Activated naive CD8-positive, alpha-beta T cell treated with anti-CD3 and anti-CD28 coated beads, Interleukin-2, amount 50 U/mL, for 24 hours (primary cell): ENCODE results near the gene PHACTR1.

Source experiments
- ATAC-seq: fragments of 150-1000 bp; cut with Tn5 transposase; one replicate; pipeline ENCODE4 v1.10.0; 2021
- DNase-seq: peaks from one replicate; pipeline ENCODE4 v3.0.0; 2021
- H3K27ac Mint-ChIP-seq: one replicate; pipeline ENCODE4 v1.8.0; 2021; ENCODE audit warnings: mild to moderate bottlenecking, mixed read lengths
- H3K27me3 Mint-ChIP-seq: one replicate; pipeline ENCODE4 v1.8.0; 2021; ENCODE audit warnings: mixed read lengths
- H3K36me3 Mint-ChIP-seq: one replicate; pipeline ENCODE4 v1.8.0; 2021; ENCODE audit warnings: low read depth, mixed read lengths
- H3K4me1 Mint-ChIP-seq: one replicate; pipeline ENCODE4 v1.8.0; 2021; ENCODE audit warnings: mixed read lengths
- H3K4me3 Mint-ChIP-seq: one replicate; pipeline ENCODE4 v1.8.0; 2021; ENCODE audit warnings: mild to moderate bottlenecking, moderate library complexity, mixed read lengths
- H3K9me3 Mint-ChIP-seq: one replicate; pipeline ENCODE4 v1.8.0; 2021; ENCODE audit warnings: mixed read lengths

The PHACTR1 gene

GRCh38 chr6:12903246-12903645 is 186.7 kb downstream of the PHACTR1 start:
- no peak for DNase-seq
- Mint-ChIP-seq H3K4me3 (no peak overlapping the region), H3K36me3 (no peaks in the 10 kb centered on the region), H3K4me1 (no peaks in the 10 kb centered on the region), H3K27me3 (peaks cover 11% of the 10 kb centered on the region), H3K27ac (no peak overlapping the region), H3K9me3 (no peaks in the 10 kb centered on the region)
- no peak for ATAC-seq

GRCh38 chr6:12909833-12910232 is 193.3 kb downstream of the PHACTR1 start:
- Mint-ChIP-seq H3K27ac (no peak overlapping the region), H3K27me3 (no peaks in the 10 kb centered on the region), H3K9me3 (no peaks in the 10 kb centered on the region), H3K4me3 (no peak overlapping the region), H3K4me1 (no peaks in the 10 kb centered on the region), H3K36me3 (no peaks in the 10 kb centered on the region)
- ATAC-seq (no peak), DNase-seq (no peak)

- Mint-ChIP-seq H3K9me3 (no peaks in the 10 kb centered on the region), H3K4me3 (no peak overlapping the region)
- no peak for DNase-seq
Measured at GRCh38 chr6:12911427-12911826, 194.9 kb downstream of the PHACTR1 start.

GRCh38 chr6:12913201-12913600 is 196.6 kb downstream of the PHACTR1 start:
- no peaks in the 10 kb centered on the region for H3K27me3 Mint-ChIP-seq
- no peak overlapping the region for H3K4me3 Mint-ChIP-seq
- no peaks in the 10 kb centered on the region for H3K4me1 Mint-ChIP-seq

More at GRCh38 chr6:12911427-12911826, 194.9 kb downstream of the PHACTR1 start:
- H3K36me3 Mint-ChIP-seq: no peaks in the 10 kb centered on the region
- H3K4me1 Mint-ChIP-seq: no peaks in the 10 kb centered on the region
- H3K27ac Mint-ChIP-seq: no peak overlapping the region
- no peaks in the 10 kb centered on the region for H3K27me3 Mint-ChIP-seq
- no peak for ATAC-seq

GRCh38 chr6:12916006-12916405 is 199.4 kb downstream of the PHACTR1 start:
- Mint-ChIP-seq H3K4me1 (no peaks in the 10 kb centered on the region), H3K9me3 (no peaks in the 10 kb centered on the region), H3K27ac (no peak overlapping the region), H3K27me3 (peaks cover 3% of the 10 kb centered on the region), H3K4me3 (no peak overlapping the region), H3K36me3 (no peaks in the 10 kb centered on the region)
- no peak for ATAC-seq
- no peak for DNase-seq

More at GRCh38 chr6:12913201-12913600, 196.6 kb downstream of the PHACTR1 start:
- no peak for ATAC-seq
- H3K9me3 Mint-ChIP-seq: no peaks in the 10 kb centered on the region
- H3K27ac Mint-ChIP-seq: no peak overlapping the region
- H3K36me3 Mint-ChIP-seq: no peaks in the 10 kb centered on the region
- DNase-seq: no peak

GRCh38 chr6:12916420-12917136 is 200.0 kb downstream of the PHACTR1 start:
- Mint-ChIP-seq H3K4me1 (no peaks in the 10 kb centered on the region), H3K27ac (no peak overlapping the region), H3K36me3 (no peaks in the 10 kb centered on the region), H3K27me3 (peaks cover 3% of the 10 kb centered on the region), H3K9me3 (no peaks in the 10 kb centered on the region), H3K4me3 (no peak overlapping the region)
- DNase-seq (no peak), ATAC-seq (no peak)

- Mint-ChIP-seq H3K4me3 (no peak overlapping the region), H3K4me1 (no peaks in the 10 kb centered on the region), H3K9me3 (no peaks in the 10 kb centered on the region), H3K27me3 (peaks cover 6% of the 10 kb centered on the region), H3K36me3 (no peaks in the 10 kb centered on the region), H3K27ac (no peak overlapping the region)
- ATAC-seq: no peak
- DNase-seq: no peak
Measured at GRCh38 chr6:12921467-12921866, 204.9 kb downstream of the PHACTR1 start.

GRCh38 chr6:12923644-12924235 is 207.2 kb downstream of the PHACTR1 start:
- H3K9me3 Mint-ChIP-seq: no peaks in the 10 kb centered on the region
- peaks cover 6% of the 10 kb centered on the region for H3K27me3 Mint-ChIP-seq
- ATAC-seq (no peak), DNase-seq (no peak)
- H3K36me3 Mint-ChIP-seq: no peaks in the 10 kb centered on the region
- H3K27ac Mint-ChIP-seq: no peak overlapping the region
- no peak overlapping the region for H3K4me3 Mint-ChIP-seq
- no peaks in the 10 kb centered on the region for H3K4me1 Mint-ChIP-seq

- H3K27ac Mint-ChIP-seq: no peak overlapping the region
- peaks cover 6% of the 10 kb centered on the region for H3K27me3 Mint-ChIP-seq
- DNase-seq: no peak
- no peaks in the 10 kb centered on the region for H3K36me3 Mint-ChIP-seq
- no peak overlapping the region for H3K4me3 Mint-ChIP-seq
- no peaks in the 10 kb centered on the region for H3K4me1 Mint-ChIP-seq
- no peaks in the 10 kb centered on the region for H3K9me3 Mint-ChIP-seq
- no peak for ATAC-seq
Measured at GRCh38 chr6:12924911-12925310, 208.3 kb downstream of the PHACTR1 start.

GRCh38 chr6:12927746-12928145 is 211.2 kb downstream of the PHACTR1 start:
- no peak overlapping the region for H3K27ac Mint-ChIP-seq
- H3K4me3 Mint-ChIP-seq: no peak overlapping the region
- no peaks in the 10 kb centered on the region for H3K36me3 Mint-ChIP-seq
- no peaks in the 10 kb centered on the region for H3K4me1 Mint-ChIP-seq
- no peak for ATAC-seq
- DNase-seq: no peak
- no peaks in the 10 kb centered on the region for H3K9me3 Mint-ChIP-seq
- peaks cover 11% of the 10 kb centered on the region for H3K27me3 Mint-ChIP-seq

- peaks cover 11% of the 10 kb centered on the region for H3K27me3 Mint-ChIP-seq
- H3K27ac Mint-ChIP-seq: no peak overlapping the region
- no peaks in the 10 kb centered on the region for H3K9me3 Mint-ChIP-seq
- H3K4me1 Mint-ChIP-seq: no peaks in the 10 kb centered on the region
- ATAC-seq: no peak
- no peak for DNase-seq
- no peak overlapping the region for H3K4me3 Mint-ChIP-seq
- no peaks in the 10 kb centered on the region for H3K36me3 Mint-ChIP-seq
Measured at GRCh38 chr6:12929678-12930077, 213.1 kb downstream of the PHACTR1 start.

- Mint-ChIP-seq H3K27me3 (peaks cover 8% of the 10 kb centered on the region), H3K27ac (no peak overlapping the region), H3K4me3 (no peak overlapping the region), H3K36me3 (no peaks in the 10 kb centered on the region), H3K4me1 (no peaks in the 10 kb centered on the region), H3K9me3 (no peaks in the 10 kb centered on the region)
- no peak for ATAC-seq
- no peak for DNase-seq
Measured at GRCh38 chr6:12931639-12932038, 215.1 kb downstream of the PHACTR1 start.

- Mint-ChIP-seq H3K4me1 (no peaks in the 10 kb centered on the region), H3K4me3 (no peak overlapping the region), H3K27ac (no peak overlapping the region), H3K36me3 (no peaks in the 10 kb centered on the region), H3K27me3 (no peaks in the 10 kb centered on the region), H3K9me3 (no peaks in the 10 kb centered on the region)
- ATAC-seq (no peak), DNase-seq (no peak)
Measured at GRCh38 chr6:12935637-12936036, 219.1 kb downstream of the PHACTR1 start.

GRCh38 chr6:12937971-12938370 is 221.4 kb downstream of the PHACTR1 start:
- ATAC-seq: no peak
- Mint-ChIP-seq H3K27me3 (no peaks in the 10 kb centered on the region), H3K27ac (no peak overlapping the region), H3K4me3 (no peak overlapping the region), H3K9me3 (no peaks in the 10 kb centered on the region), H3K36me3 (no peaks in the 10 kb centered on the region), H3K4me1 (peaks cover 9% of the 10 kb centered on the region)
- DNase-seq: no peak

- no peaks in the 10 kb centered on the region for H3K36me3 Mint-ChIP-seq
- no peak for ATAC-seq
- DNase-seq: no peak
- no peak overlapping the region for H3K27ac Mint-ChIP-seq
- H3K9me3 Mint-ChIP-seq: no peaks in the 10 kb centered on the region
- no peaks in the 10 kb centered on the region for H3K27me3 Mint-ChIP-seq
- H3K4me3 Mint-ChIP-seq: no peak overlapping the region
- peaks cover 9% of the 10 kb centered on the region for H3K4me1 Mint-ChIP-seq
Measured at GRCh38 chr6:12939314-12939713, 222.7 kb downstream of the PHACTR1 start.
